ENCODE results near the gene NRG2.

GRCh38 chr5:139924294-139925215 lies 118.5 kb downstream of the NRG2 start:
- TF ChIP-seq CTCF (IDR thresholded peaks at IDR 0.05) (no peak), POLR2A (IDR thresholded peaks at IDR 0.05) (no peak)

All from thyroid gland (tissue), 4 donors.